ENCODE measurements around the gene DCLRE1B.

DNA sequence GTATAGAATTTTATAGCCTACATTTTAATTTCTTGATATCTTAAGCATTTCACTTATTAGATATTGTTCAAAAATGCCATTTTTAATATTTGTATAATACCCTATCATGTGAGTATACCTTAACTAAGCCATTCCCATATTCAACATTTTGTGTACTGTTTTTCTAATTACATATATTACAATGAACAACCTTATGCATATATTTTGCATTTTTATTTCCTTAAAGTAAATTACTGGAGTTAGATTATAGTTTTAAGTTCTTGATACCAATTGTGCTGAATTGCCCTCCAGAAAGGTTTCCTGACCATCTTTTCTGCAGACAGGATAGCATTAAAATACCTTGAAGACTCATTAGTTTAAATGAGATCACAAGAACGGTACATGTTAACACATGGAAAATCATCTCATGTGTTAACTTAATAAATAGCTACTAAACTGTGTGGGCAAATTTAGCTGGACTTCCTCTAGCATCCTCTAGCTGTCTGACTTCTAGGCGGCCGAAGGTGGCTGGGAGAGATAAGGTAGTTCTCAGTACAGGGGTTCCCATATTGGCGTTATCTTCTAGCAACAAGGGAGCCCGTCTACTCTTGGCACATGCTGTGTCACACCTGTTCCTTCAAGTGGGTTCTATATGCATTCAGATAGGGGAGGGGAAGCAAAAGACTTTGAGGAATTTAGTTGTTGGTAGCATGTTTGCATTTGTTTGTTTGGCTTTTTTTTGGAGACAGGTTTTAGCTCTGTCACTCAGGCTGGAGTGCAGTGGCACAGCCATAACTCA is 8.9 kb downstream of the DCLRE1B start:
- TF ChIP-seq, protein P1, sequence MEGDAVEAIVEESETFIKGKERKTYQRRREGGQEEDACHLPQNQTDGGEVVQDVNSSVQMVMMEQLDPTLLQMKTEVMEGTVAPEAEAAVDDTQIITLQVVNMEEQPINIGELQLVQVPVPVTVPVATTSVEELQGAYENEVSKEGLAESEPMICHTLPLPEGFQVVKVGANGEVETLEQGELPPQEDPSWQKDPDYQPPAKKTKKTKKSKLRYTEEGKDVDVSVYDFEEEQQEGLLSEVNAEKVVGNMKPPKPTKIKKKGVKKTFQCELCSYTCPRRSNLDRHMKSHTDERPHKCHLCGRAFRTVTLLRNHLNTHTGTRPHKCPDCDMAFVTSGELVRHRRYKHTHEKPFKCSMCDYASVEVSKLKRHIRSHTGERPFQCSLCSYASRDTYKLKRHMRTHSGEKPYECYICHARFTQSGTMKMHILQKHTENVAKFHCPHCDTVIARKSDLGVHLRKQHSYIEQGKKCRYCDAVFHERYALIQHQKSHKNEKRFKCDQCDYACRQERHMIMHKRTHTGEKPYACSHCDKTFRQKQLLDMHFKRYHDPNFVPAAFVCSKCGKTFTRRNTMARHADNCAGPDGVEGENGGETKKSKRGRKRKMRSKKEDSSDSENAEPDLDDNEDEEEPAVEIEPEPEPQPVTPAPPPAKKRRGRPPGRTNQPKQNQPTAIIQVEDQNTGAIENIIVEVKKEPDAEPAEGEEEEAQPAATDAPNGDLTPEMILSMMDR (IDR thresholded peaks at IDR 0.05): no peak
- TF ChIP-seq ZFX (IDR thresholded peaks at IDR 0.05; ENCODE audit: borderline replicate concordance): no peak

Measured in 22Rv1 (cell line).